Coronary artery (tissue), 2 donors: Measurements from ENCODE around the gene UBASH3A.

Source experiments
- DNase-seq: peaks from one replicate; pipeline ENCODE4 v3.0.0-alpha.2; 2017; ENCODE audit warnings: low spot score
- H3K27ac ChIP-seq, 2 donors: fragments of 200-600 bp; sonication (generic); one replicate each; pipeline ENCODE4 v1.5.1; 2016 to 2019
- H3K4me3 ChIP-seq: fragments of 200-600 bp; sonication (generic); 2 replicates; pipeline ENCODE4 v1.5.1; 2016; ENCODE audit warnings: mild to moderate bottlenecking, moderate library complexity
- TF ChIP-seq, protein P1 (sequence below): fragments of 200-600 bp; sonication (generic); IDR thresholded peaks from one replicate; pipeline ENCODE4 v1.5.1; 2019; ENCODE audit warnings: antibody characterized with exemption

The UBASH3A gene

DNA sequence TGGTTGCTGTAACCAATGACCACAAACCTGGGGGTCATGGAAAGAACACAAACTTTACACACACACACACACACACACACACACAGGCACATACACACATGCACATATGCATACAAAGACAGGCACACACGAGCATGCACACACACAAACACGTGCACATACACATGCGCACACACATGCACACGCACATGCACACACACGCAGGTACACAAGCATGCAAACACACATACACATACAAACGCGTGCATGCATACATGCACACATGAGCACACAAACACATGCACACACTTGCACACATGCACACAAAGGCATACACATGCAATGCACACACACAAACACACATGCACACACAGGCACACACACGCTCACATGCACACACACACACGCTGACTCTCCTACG, 44.0 kb downstream of the UBASH3A start:
- TF ChIP-seq, protein P1, sequence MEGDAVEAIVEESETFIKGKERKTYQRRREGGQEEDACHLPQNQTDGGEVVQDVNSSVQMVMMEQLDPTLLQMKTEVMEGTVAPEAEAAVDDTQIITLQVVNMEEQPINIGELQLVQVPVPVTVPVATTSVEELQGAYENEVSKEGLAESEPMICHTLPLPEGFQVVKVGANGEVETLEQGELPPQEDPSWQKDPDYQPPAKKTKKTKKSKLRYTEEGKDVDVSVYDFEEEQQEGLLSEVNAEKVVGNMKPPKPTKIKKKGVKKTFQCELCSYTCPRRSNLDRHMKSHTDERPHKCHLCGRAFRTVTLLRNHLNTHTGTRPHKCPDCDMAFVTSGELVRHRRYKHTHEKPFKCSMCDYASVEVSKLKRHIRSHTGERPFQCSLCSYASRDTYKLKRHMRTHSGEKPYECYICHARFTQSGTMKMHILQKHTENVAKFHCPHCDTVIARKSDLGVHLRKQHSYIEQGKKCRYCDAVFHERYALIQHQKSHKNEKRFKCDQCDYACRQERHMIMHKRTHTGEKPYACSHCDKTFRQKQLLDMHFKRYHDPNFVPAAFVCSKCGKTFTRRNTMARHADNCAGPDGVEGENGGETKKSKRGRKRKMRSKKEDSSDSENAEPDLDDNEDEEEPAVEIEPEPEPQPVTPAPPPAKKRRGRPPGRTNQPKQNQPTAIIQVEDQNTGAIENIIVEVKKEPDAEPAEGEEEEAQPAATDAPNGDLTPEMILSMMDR = no peak
- no peak overlapping the region for H3K4me3 ChIP-seq
- H3K27ac ChIP-seq = no peak overlapping the region
- DNase-seq = no peak

DNA sequence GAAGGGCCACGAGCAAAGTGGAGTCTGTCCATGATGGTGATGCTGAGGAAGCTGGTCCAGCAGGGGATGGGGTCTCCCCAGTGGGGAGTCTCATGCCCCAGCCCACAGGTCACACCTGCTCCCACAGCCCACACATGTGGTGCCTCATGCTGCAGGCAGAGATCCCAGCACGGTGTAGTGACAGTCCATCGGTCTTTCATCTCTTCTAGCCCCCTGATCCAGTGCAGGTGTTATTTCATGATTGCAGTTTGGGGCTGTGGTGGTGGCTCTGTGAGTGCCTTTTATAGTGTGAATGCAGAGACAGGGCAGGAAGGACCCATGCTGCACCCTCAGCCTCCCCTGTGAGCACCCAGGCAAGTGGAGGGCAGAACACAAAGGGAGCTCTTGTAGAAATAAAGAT, 45.0 kb downstream of the UBASH3A start:
- TF ChIP-seq, protein P1 = no peak
- H3K4me3 ChIP-seq = no peak overlapping the region
- no peak for DNase-seq
- H3K27ac ChIP-seq = no peak overlapping the region

DNA sequence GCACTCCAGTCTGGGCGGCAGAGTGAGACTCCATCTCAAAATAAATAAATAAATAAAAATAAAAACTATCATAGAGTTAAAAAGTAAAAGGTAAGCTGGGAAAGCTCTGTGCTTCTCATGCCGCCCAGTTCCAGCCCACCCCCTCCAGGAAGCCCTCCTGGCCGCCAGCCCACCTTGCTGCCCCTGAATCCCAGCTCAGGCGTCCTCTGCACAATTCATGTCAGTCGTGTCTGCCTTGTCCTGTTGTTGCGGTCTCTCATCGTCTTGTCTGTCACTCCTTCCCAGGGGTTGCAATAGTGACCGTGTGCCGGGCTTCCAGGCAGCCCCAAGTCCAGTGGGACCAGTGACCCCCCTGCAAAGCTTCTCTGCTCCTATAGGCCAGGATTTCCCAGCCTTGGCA, 48.2 kb downstream of the UBASH3A start:
- TF ChIP-seq, protein P1 = no peak
- Histone ChIP-seq H3K27ac (no peak overlapping the region), H3K4me3 (no peak overlapping the region)
- no peak for DNase-seq

DNA sequence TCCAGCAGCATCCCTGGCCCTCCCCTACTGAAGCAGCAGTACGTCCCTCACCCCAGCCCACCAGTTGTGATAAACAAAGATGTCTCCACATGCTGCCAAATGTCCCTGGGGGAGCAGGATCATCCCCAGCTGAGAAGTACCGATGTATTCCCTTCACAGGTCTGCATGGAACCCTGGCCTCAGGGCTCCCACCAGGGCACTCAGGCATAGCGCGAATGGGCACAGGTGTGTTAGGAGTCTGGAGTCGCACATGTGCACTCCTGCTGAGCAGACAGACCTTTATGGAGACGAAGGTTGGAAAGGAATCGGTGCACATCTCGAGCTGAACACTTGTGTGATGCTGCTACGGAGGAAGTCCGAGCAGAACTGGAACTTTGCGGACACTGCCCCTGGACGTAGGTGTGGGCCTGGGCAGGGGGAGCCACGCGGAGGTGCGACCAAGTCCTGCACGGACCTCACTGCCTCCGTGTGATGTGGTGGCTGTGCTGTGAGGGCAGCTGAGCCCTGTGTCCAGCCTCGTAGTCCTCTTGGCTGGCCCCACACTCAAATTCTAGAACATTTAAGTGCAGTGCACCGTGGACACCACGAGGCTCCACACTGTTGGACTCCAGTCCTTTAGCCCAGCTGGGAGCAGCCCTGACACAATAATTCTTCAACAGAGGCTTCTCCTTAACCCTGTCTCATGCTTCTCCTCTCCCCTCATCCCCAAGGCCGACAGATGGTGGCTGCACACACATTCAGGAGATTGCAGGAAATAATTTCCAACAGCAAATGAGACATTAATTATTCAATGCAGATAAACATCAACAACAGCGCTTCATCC, 48.9 kb downstream of the UBASH3A start:
- Histone ChIP-seq H3K27ac (no peak overlapping the region), H3K4me3 (no peak overlapping the region)
- DNase-seq = no peak
- TF ChIP-seq, protein P1 = no peak

DNA sequence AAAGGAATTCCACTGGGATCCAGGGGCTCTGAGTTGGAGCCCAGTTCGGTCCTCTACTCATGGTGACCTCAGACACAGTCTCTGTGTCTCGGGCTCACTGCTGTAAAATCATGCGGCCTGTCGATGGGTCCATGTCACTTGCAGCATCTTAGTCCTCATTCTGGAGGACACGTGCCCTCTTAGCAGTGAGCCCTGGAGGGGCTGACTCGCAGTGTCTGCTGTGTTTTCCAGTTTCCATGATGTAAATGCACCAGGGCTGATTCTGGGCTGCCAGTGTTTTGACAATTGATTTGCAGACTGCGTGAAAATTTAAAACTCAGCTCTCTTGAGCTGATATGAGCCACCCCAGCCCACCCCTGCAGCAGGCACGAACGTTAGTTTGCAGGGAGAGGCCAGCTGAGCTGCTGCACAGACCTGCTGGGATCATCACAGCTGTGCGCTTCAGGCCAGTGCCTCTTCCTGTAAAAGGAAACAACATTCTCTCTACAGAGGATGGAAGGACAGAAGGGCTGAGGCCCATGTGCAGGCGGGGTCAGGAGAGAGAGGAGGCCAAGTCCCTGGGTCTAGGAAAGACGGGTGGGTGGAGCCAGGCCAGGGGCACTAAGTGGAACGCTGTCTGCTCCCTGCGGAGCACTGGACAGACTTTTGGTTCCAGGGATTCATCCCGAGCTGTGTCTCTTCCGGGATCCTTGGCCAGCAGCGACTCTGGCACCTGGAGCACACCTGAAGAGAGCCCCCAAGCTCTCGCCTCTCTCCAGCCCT, 49.7 kb downstream of the UBASH3A start:
- TF ChIP-seq, protein P1 = no peak
- H3K27ac ChIP-seq = no peak overlapping the region
- H3K4me3 ChIP-seq = no peak overlapping the region
- DNase-seq = no peak

DNA sequence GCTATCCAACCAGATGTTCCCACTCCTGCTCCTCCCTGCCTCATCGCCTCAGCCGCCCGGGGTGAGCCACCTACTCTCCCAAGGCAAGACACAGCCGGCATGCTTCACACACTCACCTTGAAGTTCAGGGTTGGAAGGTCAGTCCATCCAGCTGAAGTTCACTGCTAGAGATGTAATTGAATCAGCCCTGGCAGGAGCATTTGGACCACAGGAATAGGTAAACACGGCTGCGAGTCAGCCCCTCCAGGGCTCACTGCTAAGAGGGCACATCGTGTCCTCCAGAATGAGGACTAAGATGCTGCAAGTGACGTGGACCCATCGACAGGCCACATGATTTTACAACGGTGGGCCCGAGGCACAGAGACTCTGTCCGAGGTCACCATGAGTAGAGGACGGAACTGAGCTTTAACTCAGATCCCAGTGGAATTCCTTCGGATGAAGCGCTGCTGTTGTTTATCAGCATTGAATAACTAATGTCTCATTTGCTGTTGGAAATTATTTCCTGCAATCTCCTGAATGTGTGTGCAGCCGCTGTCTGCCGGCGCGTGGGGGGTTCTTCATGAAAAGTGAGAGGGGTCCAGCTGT, 50.4 kb downstream of the UBASH3A start:
- TF ChIP-seq, protein P1 = no peak
- Histone ChIP-seq H3K4me3 (no peak overlapping the region), H3K27ac (no peak overlapping the region)
- DNase-seq = no peak
